ENCODE data around the gene SYTL3.
"Not testable (repeated sequence)": the region's sequence is repeated elsewhere in the genome, so short reads cannot be mapped to it uniquely, and the experiment has no call there.

SYTL3 gene

GRCh38 chr6:158622545-158623190 is 27.2 kb upstream of the SYTL3 start:
- DNase-seq, result no peak

GRCh38 chr6:158624684-158625682 is 24.9 kb upstream of the SYTL3 start:
- no peak for DNase-seq

- no peak for DNase-seq
Observed at GRCh38 chr6:158625881-158626305, 24.0 kb upstream of the SYTL3 start.

GRCh38 chr6:158626360-158627167 is 23.3 kb upstream of the SYTL3 start:
- DNase-seq, result no peak

- DNase-seq, result no peak
Observed at GRCh38 chr6:158627168-158627939, 22.5 kb upstream of the SYTL3 start.

GRCh38 chr6:158627940-158628211 is 22.0 kb upstream of the SYTL3 start:
- DNase-seq, result no peak

- no peak for DNase-seq
Observed at GRCh38 chr6:158628542-158628941, 21.3 kb upstream of the SYTL3 start.

GRCh38 chr6:158629367-158630221 is 20.3 kb upstream of the SYTL3 start:
- DNase-seq, result no peak

GRCh38 chr6:158630938-158631616 is 18.8 kb upstream of the SYTL3 start:
- no peak for DNase-seq

GRCh38 chr6:158631678-158632537 is 17.9 kb upstream of the SYTL3 start:
- DNase-seq, result peak; percentile 14 to 26

- DNase-seq, result not testable (repeated sequence)
Observed at GRCh38 chr6:158632538-158633119, 17.2 kb upstream of the SYTL3 start.

- no peak for DNase-seq
Observed at GRCh38 chr6:158633127-158633526, 16.7 kb upstream of the SYTL3 start.

- DNase-seq, result no peak
Observed at GRCh38 chr6:158634695-158635426, 15.0 kb upstream of the SYTL3 start.

GRCh38 chr6:158635427-158636073 is 14.3 kb upstream of the SYTL3 start:
- DNase-seq, result no peak

- no peak for DNase-seq
Observed at GRCh38 chr6:158636778-158637177, 13.1 kb upstream of the SYTL3 start.

GRCh38 chr6:158638324-158638854 is 11.5 kb upstream of the SYTL3 start:
- no peak for DNase-seq

GRCh38 chr6:158639056-158639455 is 10.8 kb upstream of the SYTL3 start:
- no peak for DNase-seq

- no peak for DNase-seq
Observed at GRCh38 chr6:158640519-158640918, 9.3 kb upstream of the SYTL3 start.

All from Kasumi-1 (cell line).